ENCODE data around the gene MTR.

MTR gene

GRCh38 chr1:236913371-236914037 lies 118.4 kb downstream of the MTR start:
- no peak for DNase-seq

GRCh38 chr1:236914375-236914774 lies 119.3 kb downstream of the MTR start:
- no peak for DNase-seq

DNA sequence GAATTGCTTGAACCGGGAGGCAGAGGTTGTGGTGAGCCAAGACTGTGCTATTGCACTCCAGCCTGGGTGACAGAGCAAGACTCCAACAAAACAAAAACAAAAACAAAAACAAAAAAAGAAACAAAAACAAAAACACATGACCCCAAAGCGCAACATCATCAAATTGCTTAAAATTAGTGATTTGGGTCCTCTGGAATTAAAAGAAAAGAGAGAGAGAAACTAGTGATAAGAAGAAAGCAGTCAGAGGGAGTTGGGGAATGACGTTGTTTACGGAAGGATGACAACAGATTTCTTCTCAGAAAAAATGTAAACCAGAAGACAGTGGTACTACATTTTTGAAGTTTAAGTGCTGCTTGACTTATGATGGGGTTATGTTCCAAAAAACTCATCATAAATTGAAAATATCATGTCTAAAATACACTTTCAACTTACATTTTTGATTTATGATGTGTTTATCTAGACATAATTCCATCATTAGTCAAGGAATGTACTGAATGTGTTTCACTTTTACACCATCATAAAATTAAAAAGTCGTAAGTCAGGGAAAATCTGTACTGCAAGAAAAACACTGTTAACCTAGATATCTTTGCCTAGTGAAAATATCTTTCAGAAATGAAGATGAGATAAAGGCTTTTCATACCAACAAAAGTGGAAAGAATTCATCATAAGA lies 121.2 kb downstream of the MTR start:
- no peak for DNase-seq

GRCh38 chr1:236917448-236917847 lies 122.4 kb downstream of the MTR start:
- DNase-seq = no peak

GRCh38 chr1:236920286-236920894 lies 125.3 kb downstream of the MTR start:
- DNase-seq = no peak

DNA sequence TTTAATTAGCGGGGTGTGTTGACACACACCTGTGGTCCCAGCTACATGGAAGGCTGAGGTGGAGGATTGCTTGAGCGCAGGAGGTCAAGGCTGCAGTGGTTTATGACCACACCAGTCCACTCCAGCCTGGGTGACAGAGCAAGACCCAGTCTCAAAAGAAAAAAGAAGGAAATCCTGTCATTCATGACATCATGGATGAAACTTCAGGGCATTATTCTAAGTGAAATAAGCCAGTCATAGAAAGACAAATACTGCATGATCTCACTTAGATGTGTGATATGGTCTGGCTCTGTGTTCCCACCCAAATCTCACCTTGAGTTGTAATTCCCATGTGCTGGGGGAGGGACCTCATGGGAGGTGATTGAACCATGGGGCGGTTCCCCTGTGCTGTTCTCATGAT lies 126.5 kb downstream of the MTR start:
- no peak for DNase-seq

DNA sequence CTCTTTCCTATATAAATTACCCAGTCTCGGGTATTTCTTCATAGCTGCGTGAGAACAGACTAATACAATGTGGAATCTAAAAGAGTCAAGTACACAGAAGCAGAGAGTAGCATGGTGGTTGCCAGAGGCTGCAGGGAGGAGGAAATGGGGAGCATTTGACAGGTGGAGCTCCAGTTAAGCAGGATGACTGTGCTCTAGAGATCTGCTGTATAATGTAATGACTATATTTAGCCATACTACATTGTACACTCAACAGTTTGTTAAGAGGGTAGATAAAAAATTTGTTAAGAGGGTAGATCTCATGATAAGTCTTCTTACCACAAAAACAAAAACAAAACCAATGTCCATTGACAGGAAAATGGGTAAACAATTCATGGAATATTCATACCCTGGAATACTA lies 127.1 kb downstream of the MTR start:
- DNase-seq = no peak

DNA sequence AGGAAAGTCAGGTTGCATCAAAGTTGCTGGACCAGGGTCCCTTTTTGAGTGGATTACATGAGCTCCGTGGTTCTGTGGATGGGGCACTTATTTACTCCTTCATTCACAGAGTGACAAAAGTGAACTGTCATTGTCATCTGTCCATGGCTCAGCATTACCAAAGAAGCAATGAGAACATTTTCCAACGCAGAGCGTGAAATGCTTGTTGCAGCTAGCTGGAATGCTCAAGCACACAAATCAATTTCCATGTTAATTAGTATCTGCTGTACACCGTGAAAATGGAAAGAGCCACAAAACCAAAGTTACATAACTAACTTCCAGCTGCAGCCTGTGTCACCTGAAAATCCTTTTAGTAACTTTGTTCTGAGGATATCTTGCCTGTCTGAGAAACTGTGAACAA lies 130.3 kb downstream of the MTR start:
- DNase-seq = no peak

DNA sequence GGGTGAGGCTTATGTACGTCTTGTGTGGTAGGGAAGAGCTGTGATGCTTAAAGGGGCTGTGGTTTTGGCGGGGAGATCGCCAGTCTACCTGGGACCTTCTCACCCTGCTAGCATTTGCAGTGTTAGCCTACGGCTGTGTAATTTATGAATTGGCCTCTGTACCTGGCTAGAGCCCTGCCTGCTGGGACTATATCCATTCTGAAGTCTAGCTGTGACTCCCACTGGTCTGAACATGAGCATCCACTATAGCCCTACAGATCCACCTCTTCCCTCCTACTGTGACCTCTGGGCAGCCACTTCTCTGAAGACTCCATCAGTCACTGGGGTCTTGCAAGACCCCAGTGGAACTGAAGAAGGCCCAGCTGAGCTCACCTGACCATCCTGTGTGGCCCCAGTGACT lies 135.4 kb downstream of the MTR start:
- no peak for DNase-seq

GRCh38 chr1:236938760-236939159 lies 143.7 kb downstream of the MTR start:
- no peak for DNase-seq

- no peak for DNase-seq
Observed at GRCh38 chr1:236942431-236942830, 147.3 kb downstream of the MTR start.

GRCh38 chr1:236944556-236944955 lies 149.5 kb downstream of the MTR start:
- DNase-seq = no peak

DNA sequence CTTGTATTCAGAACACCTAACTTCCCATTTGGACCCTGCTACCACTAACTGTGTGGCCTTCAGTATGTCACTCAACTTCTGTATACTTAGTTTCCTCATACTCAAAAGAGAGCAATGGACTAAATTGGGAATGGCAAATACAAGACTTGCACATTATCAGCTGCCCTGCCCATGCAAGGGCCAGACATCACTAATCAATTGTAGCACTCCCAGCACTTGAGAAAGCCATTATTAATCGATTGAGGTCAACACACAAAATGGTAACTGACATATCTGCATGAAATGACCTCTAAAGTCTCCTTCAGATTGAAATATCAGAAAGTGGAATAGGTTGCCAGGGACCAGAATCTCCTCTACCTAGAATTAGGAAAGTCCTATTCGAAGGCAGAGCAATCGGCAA lies 149.9 kb downstream of the MTR start:
- DNase-seq = no peak

DNA sequence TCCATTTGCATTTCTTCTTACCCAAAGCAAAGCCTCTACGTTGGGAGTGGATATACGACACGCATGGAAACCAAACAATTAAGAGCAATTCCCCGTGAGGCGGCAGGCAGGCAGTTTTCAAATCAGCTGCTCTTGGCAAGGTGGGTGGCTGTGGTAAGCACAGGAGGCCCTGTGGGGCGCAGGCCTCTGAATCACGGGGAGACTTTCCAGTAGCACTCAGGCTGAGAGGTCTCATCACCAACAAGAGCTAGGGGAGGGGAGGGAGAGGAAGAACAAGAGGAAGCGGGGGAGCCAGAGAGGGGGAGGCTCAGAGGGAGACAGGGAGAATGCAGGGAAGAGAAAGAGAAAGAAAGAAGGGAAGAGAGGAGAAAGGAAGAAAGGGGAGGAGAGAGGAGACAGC lies 152.7 kb downstream of the MTR start:
- no peak for DNase-seq

DNA sequence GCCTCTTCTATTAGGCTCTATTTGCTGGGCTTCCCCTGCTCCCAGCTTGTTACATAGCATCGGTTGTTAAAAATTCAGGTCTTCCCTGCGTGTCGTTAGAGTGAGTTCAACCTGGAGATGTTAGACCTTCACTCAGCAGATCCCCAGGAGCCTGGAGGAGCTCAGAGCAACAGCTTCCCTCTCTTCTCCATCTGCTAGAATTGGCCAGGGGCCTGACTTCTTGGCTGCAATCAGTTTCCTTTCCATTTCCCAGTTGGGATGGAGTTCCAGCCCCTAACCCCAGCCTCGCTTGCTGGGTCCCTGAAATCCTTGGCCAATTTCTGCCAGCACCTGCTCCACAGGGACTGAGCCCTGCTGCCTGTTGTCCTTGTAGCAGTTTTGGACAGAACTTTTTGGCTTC lies 153.3 kb downstream of the MTR start:
- no peak for DNase-seq

DNA sequence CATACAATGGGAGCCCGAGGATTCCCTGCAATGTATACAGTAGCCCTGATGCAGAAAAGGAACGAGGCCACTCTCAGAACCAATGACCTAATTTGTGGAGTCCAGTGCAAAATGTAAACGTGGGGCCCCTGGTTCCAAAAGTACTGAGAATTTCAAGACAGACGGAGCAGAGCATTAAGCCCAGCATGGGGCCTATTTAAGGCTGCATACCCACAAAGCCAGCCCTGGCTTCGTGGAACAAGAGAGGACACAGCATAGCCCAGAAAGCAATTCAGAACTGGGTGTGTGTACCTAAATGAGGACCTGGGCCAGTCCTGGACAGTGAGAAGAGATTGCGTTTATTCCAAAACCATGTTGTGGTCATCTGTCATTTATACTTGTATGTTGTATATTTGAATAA lies 153.9 kb downstream of the MTR start:
- DNase-seq = no peak

- no peak for DNase-seq
Observed at GRCh38 chr1:236950365-236950764, 155.3 kb downstream of the MTR start.

- DNase-seq = no peak
Observed at GRCh38 chr1:236951672-236952071, 156.6 kb downstream of the MTR start.

- DNase-seq = no peak
Observed at GRCh38 chr1:236952246-236953003, 157.3 kb downstream of the MTR start.

DNA sequence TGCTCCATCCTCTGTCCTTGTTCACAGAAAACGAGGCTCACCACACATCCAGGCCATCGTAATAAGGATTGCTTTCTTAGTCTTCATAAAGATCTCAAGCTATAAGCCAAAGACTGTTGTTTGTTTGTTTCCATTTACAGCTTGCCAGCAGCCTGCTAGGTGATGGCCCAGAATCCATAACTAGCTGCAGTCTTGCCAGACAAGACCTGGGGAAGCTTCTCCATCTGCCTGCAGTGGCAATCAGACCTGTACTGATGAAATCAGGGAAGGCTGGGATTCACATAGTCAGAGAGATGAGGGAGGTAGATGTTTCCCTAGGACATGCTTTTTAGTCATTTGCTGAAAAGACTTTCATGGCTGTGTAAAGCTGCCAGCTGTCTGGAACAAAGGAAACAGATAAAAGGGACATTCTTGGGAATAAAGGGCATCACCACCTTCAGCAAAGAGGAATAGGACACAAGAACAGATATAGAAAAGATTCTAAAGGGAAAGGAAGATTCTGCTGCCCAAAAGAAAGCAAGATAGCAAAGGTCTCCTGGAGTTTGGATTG lies 158.1 kb downstream of the MTR start:
- no peak for DNase-seq

Data from CD4-positive, alpha-beta T cell treated with Interleukin-6 for 4 hours (primary cell).